SH-SY5Y (cell line): ENCODE data around the gene VBP1.

Source experiments
- GATA2 ChIP-seq: IDR thresholded peaks from 2 replicates; pipeline ENCODE4 v1.6.1; 2011; ENCODE audit warnings: mild to moderate bottlenecking, low read depth, low read length
- GATA3 ChIP-seq: IDR thresholded peaks from 2 replicates; pipeline ENCODE4 v1.6.1; 2011; ENCODE audit warnings: low read depth, mild to moderate bottlenecking, low read length, moderate library complexity

- TF ChIP-seq GATA2, result no peak
- no peak for TF ChIP-seq GATA3
Observed at GRCh38 chrX:155263854-155264628, 47.8 kb downstream of the VBP1 start, which contains the start of gene RAB39B.
